Hepatocyte (in vitro differentiated cells): ENCODE data around the gene SORL1-AS1.

Source experiments
- EZH2 ChIP-seq: fragments of 200-600 bp; sonication (generic); IDR thresholded peaks from 2 replicates; pipeline ENCODE4 v1.6.1; 2016; ENCODE audit warnings: antibody characterized with exemption, mild to moderate bottlenecking, borderline replicate concordance
- EZH2phosphoT487 ChIP-seq: fragments of 200-600 bp; sonication (generic); IDR thresholded peaks from one replicate; pipeline ENCODE4 v1.6.1; 2018; ENCODE audit warnings: antibody characterized with exemption, mild to moderate bottlenecking, low read depth, moderate library complexity; ENCODE audit not compliant: unreplicated experiment, severe bottlenecking
- TF ChIP-seq, protein P1 (sequence below): fragments of 200-600 bp; sonication (generic); IDR thresholded peaks from 2 replicates; pipeline ENCODE4 v1.5.1; 2016; ENCODE audit warnings: antibody characterized with exemption, mild to moderate bottlenecking; ENCODE audit not compliant: poor library complexity

DNA sequence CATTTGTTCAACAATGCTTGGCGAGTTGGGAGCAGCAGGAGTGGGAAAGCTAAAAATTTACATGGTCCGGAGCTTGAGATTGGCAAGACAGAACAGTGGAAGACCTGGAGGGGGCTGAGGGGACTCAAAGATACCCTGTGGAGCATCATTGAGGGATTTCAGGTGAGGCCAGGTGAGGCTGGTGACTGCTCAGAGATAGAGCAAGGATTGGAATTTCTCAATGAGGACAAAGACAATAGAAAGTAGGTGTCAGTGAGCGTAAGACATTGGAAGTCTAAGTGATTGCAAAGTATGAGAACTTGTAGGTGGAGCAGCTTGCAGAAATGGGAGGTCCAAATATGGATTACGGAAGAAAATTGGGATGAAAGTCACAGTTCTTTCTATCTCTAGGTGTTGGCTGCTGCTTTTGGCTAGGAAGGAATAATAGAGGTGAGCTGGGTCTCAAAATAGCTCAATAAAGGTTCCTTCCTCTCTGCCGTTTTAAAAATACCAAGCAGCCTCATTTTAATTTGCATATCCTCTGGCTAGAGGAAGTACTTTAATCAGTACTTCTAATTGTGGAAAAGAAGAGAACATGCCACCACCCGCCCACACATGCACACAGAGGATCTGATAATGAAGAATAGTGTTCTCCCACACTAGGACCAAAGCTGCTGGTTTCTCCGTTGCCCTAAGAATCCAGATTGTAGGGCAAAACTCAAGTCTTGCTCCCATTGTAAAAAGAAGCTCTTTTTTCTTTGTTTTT, 41.8 kb upstream of the SORL1-AS1 start:
- TF ChIP-seq, protein P1, sequence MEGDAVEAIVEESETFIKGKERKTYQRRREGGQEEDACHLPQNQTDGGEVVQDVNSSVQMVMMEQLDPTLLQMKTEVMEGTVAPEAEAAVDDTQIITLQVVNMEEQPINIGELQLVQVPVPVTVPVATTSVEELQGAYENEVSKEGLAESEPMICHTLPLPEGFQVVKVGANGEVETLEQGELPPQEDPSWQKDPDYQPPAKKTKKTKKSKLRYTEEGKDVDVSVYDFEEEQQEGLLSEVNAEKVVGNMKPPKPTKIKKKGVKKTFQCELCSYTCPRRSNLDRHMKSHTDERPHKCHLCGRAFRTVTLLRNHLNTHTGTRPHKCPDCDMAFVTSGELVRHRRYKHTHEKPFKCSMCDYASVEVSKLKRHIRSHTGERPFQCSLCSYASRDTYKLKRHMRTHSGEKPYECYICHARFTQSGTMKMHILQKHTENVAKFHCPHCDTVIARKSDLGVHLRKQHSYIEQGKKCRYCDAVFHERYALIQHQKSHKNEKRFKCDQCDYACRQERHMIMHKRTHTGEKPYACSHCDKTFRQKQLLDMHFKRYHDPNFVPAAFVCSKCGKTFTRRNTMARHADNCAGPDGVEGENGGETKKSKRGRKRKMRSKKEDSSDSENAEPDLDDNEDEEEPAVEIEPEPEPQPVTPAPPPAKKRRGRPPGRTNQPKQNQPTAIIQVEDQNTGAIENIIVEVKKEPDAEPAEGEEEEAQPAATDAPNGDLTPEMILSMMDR = no peak
- no peak for TF ChIP-seq EZH2
- no peak for TF ChIP-seq EZH2phosphoT487
